K562 (cell line): ENCODE data around the gene GPR32. TPM values are rescaled to one million over a fixed set of nuclear protein-coding genes. Genes with fewer than 3 reads are reported as not detected.

Source experiments
- ARID1B ChIP-seq: fragments of 450-650 bp; IDR thresholded peaks from 2 replicates; pipeline ENCODE4 v1.6.1; 2016; ENCODE audit warnings: antibody characterized with exemption, mild to moderate bottlenecking, inconsistent platforms
- DDX20 ChIP-seq: fragments of 450-650 bp; IDR thresholded peaks from 2 replicates; pipeline ENCODE4 v1.6.1; 2016; ENCODE audit warnings: missing genetic modification characterization, low read depth, mild to moderate bottlenecking, missing compliant biosample characterization, moderate library complexity
- EP300 ChIP-seq: IDR thresholded peaks from 2 replicates; pipeline ENCODE4 v1.6.1; 2012; ENCODE audit warnings: low read length, improper control_type of control experiment
- FIP1L1 ChIP-seq: fragments of 200-400 bp; formaldehyde crosslinking; IDR thresholded peaks from 2 replicates; pipeline ENCODE4 v1.6.1; 2018; ENCODE audit warnings: mild to moderate bottlenecking, low read depth, low read length; ENCODE audit not compliant: poor library complexity, severe bottlenecking
- KLF10 ChIP-seq: fragments of 250-450 bp; sonication (Bioruptor Pico); IDR thresholded peaks from 2 replicates; pipeline ENCODE4 v1.6.1; 2021; ENCODE audit warnings: matching md5 sums
- LEF1 ChIP-seq: fragments of 450-650 bp; IDR thresholded peaks from 2 replicates; pipeline ENCODE4 v1.6.1; 2016; ENCODE audit warnings: mild to moderate bottlenecking
- MAFF ChIP-seq: IDR thresholded peaks from 2 replicates; pipeline ENCODE4 v1.6.1; 2012; ENCODE audit warnings: low read length, improper control_type of control experiment
- RBM22 ChIP-seq: fragments of 200-400 bp; formaldehyde crosslinking; IDR thresholded peaks from 2 replicates; pipeline ENCODE4 v1.6.1; 2018; ENCODE audit warnings: low read length, low read depth; ENCODE audit not compliant: poor library complexity, severe bottlenecking
- SMARCC2 ChIP-seq: fragments of 450-650 bp; IDR thresholded peaks from 2 replicates; pipeline ENCODE4 v1.6.1; 2017; ENCODE audit warnings: antibody characterized with exemption, moderate library complexity, mild to moderate bottlenecking, low read depth
- ZBTB8A ChIP-seq: fragments of 450-650 bp; IDR thresholded peaks from 2 replicates; pipeline ENCODE4 v1.6.1; 2018; ENCODE audit warnings: mild to moderate bottlenecking, moderate library complexity; ENCODE audit not compliant: partially characterized antibody
- ZNF143 ChIP-seq: sonication (generic); formaldehyde crosslinking; IDR thresholded peaks from 2 replicates; pipeline ENCODE4 v1.9.0; 2022; ENCODE audit warnings: mild to moderate bottlenecking, missing genetic modification reagents
- ZNF699 ChIP-seq: fragments of 250-450 bp; sonication (Bioruptor Pico); IDR thresholded peaks from 2 replicates; pipeline ENCODE4 v1.8.0; 2021; ENCODE audit warnings: mild to moderate bottlenecking, moderate library complexity; ENCODE audit not compliant: insufficient replicate concordance
- polyA plus RNA-seq, 8 experiments: library from polyadenylated mRNA; depleted of rRNA in 4 of 8; stranded (reverse) in 5 of 8; unstranded in 3 of 8; fragments of >200 nt; fragmentation: Nextera tagmentation in 2 of 8; fragmentation: Illumina TruSeq in 1 of 8; extraction: Ambion mirVana in 2 of 8; extraction: Trizol in 1 of 8; gene quantifications; 2 replicates each; pipeline versions ENCODE4 v1.2.1 to v1.2.3, GENCODE V29; 2011 to 2014; ENCODE audit warnings: inconsistent platforms in 1 of 8, missing spikeins in 1 of 8
- total RNA-seq, 7 experiments: library from RNA; depleted of rRNA in 6 of 7; stranded (reverse); fragments of >200 nt in 6 of 7; fragmentation: Illumina TruSeq in 2 of 7; extraction: Trizol in 2 of 7; gene quantifications; 2 replicates each; pipeline versions ENCODE4 v1.2.1 to v1.2.3, GENCODE V29; 2011 to 2021; ENCODE audit warnings: low replicate concordance in 1 of 7
- TF ChIP-seq, protein P1 (sequence below): fragments of 450-650 bp; IDR thresholded peaks from 2 replicates; pipeline ENCODE4 v1.6.1; 2017; ENCODE audit warnings: antibody characterized with exemption
- TF ChIP-seq, protein P2 (sequence below): fragments of 250-450 bp; sonication (Bioruptor Pico); IDR thresholded peaks from 2 replicates; pipeline ENCODE4 v1.4.0; 2020
- TF ChIP-seq, protein P3 (sequence below): fragments of 450-650 bp; IDR thresholded peaks from 2 replicates; pipeline ENCODE4 v1.7.0; 2016; ENCODE audit warnings: borderline replicate concordance
- TF ChIP-seq, protein P4 (sequence below), 3 experiments: IDR thresholded peaks in 2 of 3; conservative IDR thresholded peaks in 1 of 3; 2 replicates each; pipeline ENCODE4 v1.5.1; 2011 to 2012; ENCODE audit warnings: low read length in 3 of 3, mild to moderate bottlenecking in 3 of 3, control low read depth in 2 of 3, improper control_type of control experiment in 1 of 3, inconsistent platforms in 1 of 3, low read depth in 1 of 3, mixed read lengths in 1 of 3, moderate library complexity in 1 of 3; ENCODE audit not compliant: insufficient read depth in 2 of 3

GPR32 gene
- total and polyA plus RNA-seq, 9 of the 15 experiments (the other 6 are each of a cell fraction or from before 2014, with no cell fraction given): not detected

DNA sequence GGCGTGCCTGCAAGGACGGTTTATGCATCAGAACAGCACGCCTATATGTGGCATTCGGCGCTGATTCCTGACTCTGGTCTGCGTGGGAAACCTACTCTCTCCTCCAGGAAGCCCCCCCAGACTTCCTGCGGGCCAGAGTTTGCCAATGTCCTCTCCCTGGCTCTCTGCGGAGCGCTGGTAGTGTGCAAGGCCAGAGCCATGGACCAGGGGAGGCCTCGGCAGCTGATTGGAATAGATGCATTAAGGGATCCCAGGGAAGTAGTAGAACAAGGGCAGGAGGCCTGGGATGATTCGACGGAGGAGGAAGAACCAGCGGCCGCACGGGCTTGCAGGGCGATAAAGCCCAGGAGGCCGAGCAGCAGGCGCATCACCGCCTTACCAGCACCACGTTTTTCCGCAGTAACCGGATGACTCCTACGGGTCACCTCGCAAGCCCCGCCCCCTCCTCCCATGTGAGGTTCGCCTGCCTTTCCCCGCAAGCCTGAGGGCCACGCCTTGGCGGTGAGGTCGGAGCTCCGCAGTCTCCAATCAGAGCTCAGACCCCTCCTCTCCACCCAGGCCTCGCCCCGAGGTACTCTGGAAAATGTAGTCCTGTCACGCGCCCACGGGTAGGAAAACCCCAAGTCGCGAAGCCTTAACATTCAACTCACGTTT, 42.1 kb upstream of the GPR32 start (continued):
- TF ChIP-seq, protein P1, sequence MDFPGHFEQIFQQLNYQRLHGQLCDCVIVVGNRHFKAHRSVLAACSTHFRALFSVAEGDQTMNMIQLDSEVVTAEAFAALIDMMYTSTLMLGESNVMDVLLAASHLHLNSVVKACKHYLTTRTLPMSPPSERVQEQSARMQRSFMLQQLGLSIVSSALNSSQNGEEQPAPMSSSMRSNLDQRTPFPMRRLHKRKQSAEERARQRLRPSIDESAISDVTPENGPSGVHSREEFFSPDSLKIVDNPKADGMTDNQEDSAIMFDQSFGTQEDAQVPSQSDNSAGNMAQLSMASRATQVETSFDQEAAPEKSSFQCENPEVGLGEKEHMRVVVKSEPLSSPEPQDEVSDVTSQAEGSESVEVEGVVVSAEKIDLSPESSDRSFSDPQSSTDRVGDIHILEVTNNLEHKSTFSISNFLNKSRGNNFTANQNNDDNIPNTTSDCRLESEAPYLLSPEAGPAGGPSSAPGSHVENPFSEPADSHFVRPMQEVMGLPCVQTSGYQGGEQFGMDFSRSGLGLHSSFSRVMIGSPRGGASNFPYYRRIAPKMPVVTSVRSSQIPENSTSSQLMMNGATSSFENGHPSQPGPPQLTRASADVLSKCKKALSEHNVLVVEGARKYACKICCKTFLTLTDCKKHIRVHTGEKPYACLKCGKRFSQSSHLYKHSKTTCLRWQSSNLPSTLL: no peak
- TF ChIP-seq ZBTB8A (no peak), FIP1L1 (no peak), ZNF143 (peak; percentile 81), RBM22 (no peak), MAFF (no peak), KLF10 (CRISPR knock-in tag) (no peak), DDX20 (tag) (no peak), ARID1B (peak; percentile 20; the same call in 1 of the 2 replicates), EP300 (no peak; the same call in 1 of the 2 replicates), ZNF699 (no peak), LEF1 (peak; percentile 28; the same call in 1 of the 2 replicates), SMARCC2 (no peak)
- TF ChIP-seq, protein P2, sequence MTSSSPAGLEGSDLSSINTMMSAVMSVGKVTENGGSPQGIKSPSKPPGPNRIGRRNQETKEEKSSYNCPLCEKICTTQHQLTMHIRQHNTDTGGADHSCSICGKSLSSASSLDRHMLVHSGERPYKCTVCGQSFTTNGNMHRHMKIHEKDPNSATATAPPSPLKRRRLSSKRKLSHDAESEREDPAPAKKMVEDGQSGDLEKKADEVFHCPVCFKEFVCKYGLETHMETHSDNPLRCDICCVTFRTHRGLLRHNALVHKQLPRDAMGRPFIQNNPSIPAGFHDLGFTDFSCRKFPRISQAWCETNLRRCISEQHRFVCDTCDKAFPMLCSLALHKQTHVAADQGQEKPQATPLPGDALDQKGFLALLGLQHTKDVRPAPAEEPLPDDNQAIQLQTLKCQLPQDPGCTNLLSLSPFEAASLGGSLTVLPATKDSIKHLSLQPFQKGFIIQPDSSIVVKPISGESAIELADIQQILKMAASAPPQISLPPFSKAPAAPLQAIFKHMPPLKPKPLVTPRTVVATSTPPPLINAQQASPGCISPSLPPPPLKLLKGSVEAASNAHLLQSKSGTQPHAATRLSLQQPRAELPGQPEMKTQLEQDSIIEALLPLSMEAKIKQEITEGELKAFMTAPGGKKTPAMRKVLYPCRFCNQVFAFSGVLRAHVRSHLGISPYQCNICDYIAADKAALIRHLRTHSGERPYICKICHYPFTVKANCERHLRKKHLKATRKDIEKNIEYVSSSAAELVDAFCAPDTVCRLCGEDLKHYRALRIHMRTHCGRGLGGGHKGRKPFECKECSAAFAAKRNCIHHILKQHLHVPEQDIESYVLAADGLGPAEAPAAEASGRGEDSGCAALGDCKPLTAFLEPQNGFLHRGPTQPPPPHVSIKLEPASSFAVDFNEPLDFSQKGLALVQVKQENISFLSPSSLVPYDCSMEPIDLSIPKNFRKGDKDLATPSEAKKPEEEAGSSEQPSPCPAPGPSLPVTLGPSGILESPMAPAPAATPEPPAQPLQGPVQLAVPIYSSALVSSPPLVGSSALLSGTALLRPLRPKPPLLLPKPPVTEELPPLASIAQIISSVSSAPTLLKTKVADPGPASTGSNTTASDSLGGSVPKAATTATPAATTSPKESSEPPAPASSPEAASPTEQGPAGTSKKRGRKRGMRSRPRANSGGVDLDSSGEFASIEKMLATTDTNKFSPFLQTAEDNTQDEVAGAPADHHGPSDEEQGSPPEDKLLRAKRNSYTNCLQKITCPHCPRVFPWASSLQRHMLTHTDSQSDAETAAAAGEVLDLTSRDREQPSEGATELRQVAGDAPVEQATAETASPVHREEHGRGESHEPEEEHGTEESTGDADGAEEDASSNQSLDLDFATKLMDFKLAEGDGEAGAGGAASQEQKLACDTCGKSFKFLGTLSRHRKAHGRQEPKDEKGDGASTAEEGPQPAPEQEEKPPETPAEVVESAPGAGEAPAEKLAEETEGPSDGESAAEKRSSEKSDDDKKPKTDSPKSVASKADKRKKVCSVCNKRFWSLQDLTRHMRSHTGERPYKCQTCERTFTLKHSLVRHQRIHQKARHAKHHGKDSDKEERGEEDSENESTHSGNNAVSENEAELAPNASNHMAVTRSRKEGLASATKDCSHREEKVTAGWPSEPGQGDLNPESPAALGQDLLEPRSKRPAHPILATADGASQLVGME: peak; percentile 82; the same call in 1 of the 2 replicates
- TF ChIP-seq, protein P3, sequence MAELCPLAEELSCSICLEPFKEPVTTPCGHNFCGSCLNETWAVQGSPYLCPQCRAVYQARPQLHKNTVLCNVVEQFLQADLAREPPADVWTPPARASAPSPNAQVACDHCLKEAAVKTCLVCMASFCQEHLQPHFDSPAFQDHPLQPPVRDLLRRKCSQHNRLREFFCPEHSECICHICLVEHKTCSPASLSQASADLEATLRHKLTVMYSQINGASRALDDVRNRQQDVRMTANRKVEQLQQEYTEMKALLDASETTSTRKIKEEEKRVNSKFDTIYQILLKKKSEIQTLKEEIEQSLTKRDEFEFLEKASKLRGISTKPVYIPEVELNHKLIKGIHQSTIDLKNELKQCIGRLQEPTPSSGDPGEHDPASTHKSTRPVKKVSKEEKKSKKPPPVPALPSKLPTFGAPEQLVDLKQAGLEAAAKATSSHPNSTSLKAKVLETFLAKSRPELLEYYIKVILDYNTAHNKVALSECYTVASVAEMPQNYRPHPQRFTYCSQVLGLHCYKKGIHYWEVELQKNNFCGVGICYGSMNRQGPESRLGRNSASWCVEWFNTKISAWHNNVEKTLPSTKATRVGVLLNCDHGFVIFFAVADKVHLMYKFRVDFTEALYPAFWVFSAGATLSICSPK: no peak
- TF ChIP-seq, protein P4, sequence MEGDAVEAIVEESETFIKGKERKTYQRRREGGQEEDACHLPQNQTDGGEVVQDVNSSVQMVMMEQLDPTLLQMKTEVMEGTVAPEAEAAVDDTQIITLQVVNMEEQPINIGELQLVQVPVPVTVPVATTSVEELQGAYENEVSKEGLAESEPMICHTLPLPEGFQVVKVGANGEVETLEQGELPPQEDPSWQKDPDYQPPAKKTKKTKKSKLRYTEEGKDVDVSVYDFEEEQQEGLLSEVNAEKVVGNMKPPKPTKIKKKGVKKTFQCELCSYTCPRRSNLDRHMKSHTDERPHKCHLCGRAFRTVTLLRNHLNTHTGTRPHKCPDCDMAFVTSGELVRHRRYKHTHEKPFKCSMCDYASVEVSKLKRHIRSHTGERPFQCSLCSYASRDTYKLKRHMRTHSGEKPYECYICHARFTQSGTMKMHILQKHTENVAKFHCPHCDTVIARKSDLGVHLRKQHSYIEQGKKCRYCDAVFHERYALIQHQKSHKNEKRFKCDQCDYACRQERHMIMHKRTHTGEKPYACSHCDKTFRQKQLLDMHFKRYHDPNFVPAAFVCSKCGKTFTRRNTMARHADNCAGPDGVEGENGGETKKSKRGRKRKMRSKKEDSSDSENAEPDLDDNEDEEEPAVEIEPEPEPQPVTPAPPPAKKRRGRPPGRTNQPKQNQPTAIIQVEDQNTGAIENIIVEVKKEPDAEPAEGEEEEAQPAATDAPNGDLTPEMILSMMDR (IDR thresholded peaks at IDR 0.05 in 2 of 3, conservative IDR thresholded peaks at IDR 0.05 in 1 of 3; ENCODE audit: insufficient read depth in 2 of 3, low read depth in 1 of 3, low read length in 3 of 3): peak in 1 of 3 experiments; percentile 8; a peak in 1 of 6 replicates
